CD14-positive monocyte (primary cell): Measurements from ENCODE around the gene HOXA5. TPM values are rescaled to one million over a fixed set of nuclear protein-coding genes. Genes with fewer than 3 reads are reported as not detected.

Experiments used
- DNase-seq, 3 donors: peaks; one replicate each; pipeline ENCODE4 v3.0.0-alpha.2; 2011 to 2022
- H2AFZ ChIP-seq: 2 replicates; pipeline ENCODE4 v1.6.0; 2012; ENCODE audit warnings: mild to moderate bottlenecking, low read depth, low read length, inconsistent platforms; ENCODE audit not compliant: insufficient read depth, poor library complexity, severe bottlenecking
- H3K27ac ChIP-seq, 2 donors: 1 replicate in 1 of 2; 2 replicates in 1 of 2; pipeline ENCODE4 v1.5.1; 2012 to 2013; ENCODE audit warnings: low read length in 2 of 2, control low read depth in 1 of 2, inconsistent platforms in 1 of 2, low read depth in 1 of 2, mild to moderate bottlenecking in 1 of 2
- H3K27me3 ChIP-seq, 2 donors: one replicate each; pipeline versions ENCODE4 v1.6.0 to v1.6.1; 2011 to 2013; ENCODE audit warnings: low read length in 2 of 2; ENCODE audit not compliant: control insufficient read depth in 2 of 2, insufficient read depth in 2 of 2
- H3K36me3 ChIP-seq, 2 donors: replicated peaks in 1 of 2; 1 replicate in 1 of 2; 2 replicates in 1 of 2; pipeline versions ENCODE4 v1.5.1 to v1.6.1; 2012 to 2013; ENCODE audit warnings: low read length in 2 of 2, control low read depth in 1 of 2, inconsistent platforms in 1 of 2, mild to moderate bottlenecking in 1 of 2; ENCODE audit not compliant: insufficient read depth in 2 of 2, control insufficient read depth in 1 of 2
- H3K4me1 ChIP-seq, 2 donors: 1 replicate in 1 of 2; 2 replicates in 1 of 2; pipeline versions ENCODE4 v1.5.1 to v1.6.1; 2012 to 2013; ENCODE audit warnings: low read length in 2 of 2, control low read depth in 1 of 2, inconsistent platforms in 1 of 2, mild to moderate bottlenecking in 1 of 2, moderate library complexity in 1 of 2; ENCODE audit not compliant: insufficient read depth in 2 of 2, control insufficient read depth in 1 of 2
- H3K4me2 ChIP-seq: replicated peaks from 2 replicates; pipeline ENCODE3; 2012; ENCODE audit warnings: low read length, moderate library complexity, mild to moderate bottlenecking; ENCODE audit not compliant: poor library complexity, severe bottlenecking; ENCODE audit errors: extremely low read depth
- H3K4me3 ChIP-seq, 3 experiments: fragments of 200-600 bp in 1 of 3; sonication (generic) in 1 of 3; replicated peaks in 1 of 3; 1 replicate in 2 of 3; 2 replicates in 1 of 3; pipeline ENCODE4 v1.5.1; 2011 to 2013; ENCODE audit warnings: low read length in 3 of 3, mild to moderate bottlenecking in 3 of 3, control low read depth in 2 of 3, low read depth in 2 of 3, inconsistent platforms in 1 of 3, moderate library complexity in 1 of 3
- H3K79me2 ChIP-seq: 2 replicates; pipeline ENCODE4 v1.6.0; 2012; ENCODE audit warnings: mild to moderate bottlenecking, control low read depth, inconsistent platforms, low read length, moderate library complexity; ENCODE audit not compliant: insufficient read depth
- H3K9ac ChIP-seq: 2 replicates; pipeline ENCODE4 v1.6.0; 2017; ENCODE audit warnings: low read length, mild to moderate bottlenecking; ENCODE audit not compliant: insufficient read depth, poor library complexity, severe bottlenecking
- H3K9me3 ChIP-seq, 2 donors: replicated peaks in 1 of 2; 1 replicate in 1 of 2; 2 replicates in 1 of 2; pipeline versions ENCODE4 v1.5.1 to v1.6.1; 2012 to 2013; ENCODE audit warnings: low read length in 2 of 2, control low read depth in 1 of 2; ENCODE audit not compliant: control insufficient read depth in 1 of 2, insufficient read depth in 1 of 2
- H4K20me1 ChIP-seq: 2 replicates; pipeline ENCODE4 v1.6.0; 2012; ENCODE audit warnings: mild to moderate bottlenecking, low read length, control low read depth, moderate library complexity; ENCODE audit not compliant: insufficient read depth
- H3K27ac Mint-ChIP-seq, 7 donors: one replicate each; pipeline ENCODE4 v1.8.0; 2020; ENCODE audit warnings: mild to moderate bottlenecking in 7 of 7, mixed read lengths in 7 of 7, moderate library complexity in 6 of 7, inconsistent platforms in 2 of 7
- H3K27me3 Mint-ChIP-seq, 3 donors: one replicate each; pipeline ENCODE4 v1.8.0; 2021 to 2022; ENCODE audit warnings: low read depth in 3 of 3, mild to moderate bottlenecking in 3 of 3, mixed read lengths in 3 of 3, moderate library complexity in 3 of 3, inconsistent platforms in 1 of 3
- H3K36me3 Mint-ChIP-seq, 2 donors: one replicate each; pipeline ENCODE4 v1.8.0; 2020; ENCODE audit warnings: mixed read lengths in 2 of 2, inconsistent platforms in 1 of 2, mild to moderate bottlenecking in 1 of 2
- H3K4me1 Mint-ChIP-seq: one replicate; pipeline ENCODE4 v1.8.0; 2020; ENCODE audit warnings: mild to moderate bottlenecking, mixed read lengths
- H3K4me3 Mint-ChIP-seq, 2 donors: one replicate each; pipeline ENCODE4 v1.8.0; 2020; ENCODE audit warnings: mild to moderate bottlenecking in 2 of 2, mixed read lengths in 2 of 2, moderate library complexity in 1 of 2
- H3K9me3 Mint-ChIP-seq, 7 donors: one replicate each; pipeline ENCODE4 v1.8.0; 2020 to 2022; ENCODE audit warnings: mixed read lengths in 7 of 7, mild to moderate bottlenecking in 6 of 7, moderate library complexity in 6 of 7, inconsistent platforms in 2 of 7
- WGBS: methylation state at CpG from one replicate; pipeline ENCODE4 v1.1.5; 2013; ENCODE audit warnings: missing lambda C conversion rate; ENCODE audit not compliant: insufficient coverage; 5-methylcytosine and 5-hydroxymethylcytosine counted together
- intact Hi-C, 2 donors: fragments of 100-400 bp; cut with micrococcal nuclease; formaldehyde crosslinking; loops; one replicate each; pipeline versions ENCODE4 v1.15.0 to v1.15.1; 2023
- polyA plus RNA-seq, 3 donors: library from polyadenylated mRNA; depleted of rRNA in 1 of 3; unstranded in 2 of 3; stranded (reverse) in 1 of 3; fragments of 300-500 nt in 2 of 3; fragments of >200 nt in 1 of 3; fragmentation: Illumina TruSeq in 2 of 3; gene quantifications; 1 replicate in 2 of 3; 2 replicates in 1 of 3; pipeline ENCODE4 v1.2.3, GENCODE V29; 2012 to 2021
- TF ChIP-seq, protein P1 (sequence below): fragments of 200-600 bp; IDR thresholded peaks from one replicate; pipeline ENCODE4 v1.8.0; 2022; ENCODE audit warnings: antibody characterized with exemption, mild to moderate bottlenecking

The HOXA5 gene
- polyA plus RNA-seq, 3 donors, result 0.85 to 3.0 (median 1.8) TPM

DNA sequence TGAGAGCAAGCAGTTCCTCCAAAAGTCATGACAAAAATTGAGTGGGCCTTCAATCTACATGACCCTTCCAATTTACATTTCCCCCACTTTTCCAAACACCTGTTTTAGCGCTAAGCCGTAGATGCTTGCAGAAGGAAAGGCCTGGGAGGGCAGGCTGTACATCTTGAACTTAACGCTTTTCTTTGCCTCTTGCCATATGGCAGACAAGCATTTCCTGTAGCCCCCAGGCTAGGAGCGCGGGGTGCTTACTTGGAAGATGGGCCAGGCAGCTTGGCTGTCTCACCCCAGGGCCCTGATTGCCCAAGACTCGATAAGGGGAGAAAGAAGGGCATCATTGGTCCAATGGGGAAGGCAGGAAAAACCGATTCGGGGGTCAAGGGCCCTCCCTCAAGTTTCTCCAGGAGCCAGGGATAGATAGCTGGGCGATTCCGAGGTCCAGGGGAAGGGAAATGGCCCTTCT lies 28.9 kb upstream of the HOXA5 start:
- peaks cover 19 to 29% of the 10 kb centered on the region in 2 donors for H3K36me3 Mint-ChIP-seq
- H3K27me3 Mint-ChIP-seq, result peaks cover 87 to 98% (median 92%) of the 10 kb centered on the region in 3 donors
- Histone ChIP-seq H3K4me3 (peak overlapping the region in 1 of 3 experiments; percentile 76), H3K27me3 (peaks cover 71 to 98% of the 10 kb centered on the region in 2 donors), H3K4me2 (peak overlapping the region; percentile 92), H3K36me3 (no peaks in the 10 kb centered on the region), H3K79me2 (no peaks in the 10 kb centered on the region), H4K20me1 (peaks cover 9% of the 10 kb centered on the region), H2AFZ (no peak overlapping the region), H3K4me1 (peaks cover 44 to 64% of the 10 kb centered on the region in 2 donors), H3K9ac (no peak overlapping the region), H3K27ac (no peak overlapping the region), H3K9me3 (peaks cover 11 to 37% of the 10 kb centered on the region in 2 donors)
- H3K9me3 Mint-ChIP-seq, result peaks cover 2 to 44% (median 26%) of the 10 kb centered on the region in 7 donors
- intact Hi-C loops, result loop anchor here in 1 of 2 donors (5.0 kb wide), 1 partner anchor 1310 kb away; no protein-coding TSS in a partner anchor
- peak overlapping the region; percentile 24 to 89 for H3K4me3 Mint-ChIP-seq
- TF ChIP-seq, protein P1, sequence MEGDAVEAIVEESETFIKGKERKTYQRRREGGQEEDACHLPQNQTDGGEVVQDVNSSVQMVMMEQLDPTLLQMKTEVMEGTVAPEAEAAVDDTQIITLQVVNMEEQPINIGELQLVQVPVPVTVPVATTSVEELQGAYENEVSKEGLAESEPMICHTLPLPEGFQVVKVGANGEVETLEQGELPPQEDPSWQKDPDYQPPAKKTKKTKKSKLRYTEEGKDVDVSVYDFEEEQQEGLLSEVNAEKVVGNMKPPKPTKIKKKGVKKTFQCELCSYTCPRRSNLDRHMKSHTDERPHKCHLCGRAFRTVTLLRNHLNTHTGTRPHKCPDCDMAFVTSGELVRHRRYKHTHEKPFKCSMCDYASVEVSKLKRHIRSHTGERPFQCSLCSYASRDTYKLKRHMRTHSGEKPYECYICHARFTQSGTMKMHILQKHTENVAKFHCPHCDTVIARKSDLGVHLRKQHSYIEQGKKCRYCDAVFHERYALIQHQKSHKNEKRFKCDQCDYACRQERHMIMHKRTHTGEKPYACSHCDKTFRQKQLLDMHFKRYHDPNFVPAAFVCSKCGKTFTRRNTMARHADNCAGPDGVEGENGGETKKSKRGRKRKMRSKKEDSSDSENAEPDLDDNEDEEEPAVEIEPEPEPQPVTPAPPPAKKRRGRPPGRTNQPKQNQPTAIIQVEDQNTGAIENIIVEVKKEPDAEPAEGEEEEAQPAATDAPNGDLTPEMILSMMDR, result no peak
- no peak for DNase-seq
- H3K27ac Mint-ChIP-seq, result no peak overlapping the region
- 0% methylated on average over 10 of the region's 10 CpGs for WGBS
- peaks cover 44% of the 10 kb centered on the region for H3K4me1 Mint-ChIP-seq

DNA sequence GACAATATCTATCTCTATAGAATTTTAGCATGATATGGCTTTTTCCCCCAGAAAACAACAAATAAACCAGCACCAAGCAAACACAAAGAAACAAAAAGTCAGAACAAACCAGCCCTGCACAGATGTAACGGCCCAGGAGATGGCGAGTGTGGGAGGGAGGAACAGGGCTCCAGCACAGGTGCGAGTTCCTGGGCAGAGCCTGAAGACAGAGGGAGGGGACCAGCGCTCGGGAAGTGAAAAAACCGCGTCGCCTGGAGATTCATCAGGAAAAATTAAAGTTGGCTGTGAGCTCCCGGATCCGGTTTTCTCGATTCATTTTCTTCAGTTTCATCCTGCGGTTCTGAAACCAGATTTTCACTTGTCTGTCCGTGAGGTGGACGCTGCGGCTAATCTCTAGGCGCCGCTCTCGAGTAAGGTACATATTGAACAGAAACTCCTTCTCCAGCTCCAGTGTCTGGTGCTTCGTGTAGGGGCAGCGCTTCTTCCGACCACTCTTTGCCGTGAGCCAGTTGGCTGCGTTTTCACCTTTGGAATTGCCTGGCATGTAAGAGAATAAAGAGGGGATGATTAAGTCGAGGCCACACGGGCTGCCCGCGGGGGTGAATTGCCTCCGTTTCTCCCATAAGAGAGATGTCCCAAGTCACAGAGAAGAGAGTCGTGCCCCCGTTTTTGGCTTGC lies 28.3 kb upstream of the HOXA5 start:
- peak overlapping the region; percentile 63 to 89 for H3K4me3 Mint-ChIP-seq
- H3K79me2 ChIP-seq, result no peaks in the 10 kb centered on the region
- WGBS, result 2% methylated on average over 15 of the region's 30 CpGs
- intact Hi-C loops, result loop anchor here in 1 of 2 donors (5.0 kb wide), 1 partner anchor 1309 kb away; no protein-coding TSS in a partner anchor
- no peak overlapping the region for H3K27ac ChIP-seq
- H3K4me2 ChIP-seq, result peak overlapping the region; percentile 92
- H3K9me3 Mint-ChIP-seq, result peaks cover 5 to 50% (median 31%) of the 10 kb centered on the region in 7 donors
- H3K4me1 ChIP-seq, result peaks cover 49 to 70% of the 10 kb centered on the region in 2 donors
- H3K9ac ChIP-seq, result no peak overlapping the region
- TF ChIP-seq, protein P1, result no peak
- H3K27me3 Mint-ChIP-seq, result peaks cover 89 to 98% (median 92%) of the 10 kb centered on the region in 3 donors
- H3K4me1 Mint-ChIP-seq, result peaks cover 50% of the 10 kb centered on the region
- peaks cover 75 to 98% of the 10 kb centered on the region in 2 donors for H3K27me3 ChIP-seq
- H3K4me3 ChIP-seq, result peak overlapping the region in 1 of 3 experiments; percentile 76
- H3K36me3 ChIP-seq, result no peaks in the 10 kb centered on the region
- H2AFZ ChIP-seq, result no peak overlapping the region
- H3K9me3 ChIP-seq, result peaks cover 16 to 43% of the 10 kb centered on the region in 2 donors
- peaks cover 24 to 34% of the 10 kb centered on the region in 2 donors for H3K36me3 Mint-ChIP-seq
- peak overlapping the region in 1 of 7 donors; percentile 15 for H3K27ac Mint-ChIP-seq
- peaks cover 9% of the 10 kb centered on the region for H4K20me1 ChIP-seq
- no peak for DNase-seq
